Activated CD4-positive, alpha-beta T cell treated with anti-CD3 and anti-CD28 coated beads, Interleukin-2, amount 10 ng/mL, durations not matched to agents 7 days and 5 days (primary cell): ENCODE results near the gene TTC16. TPM values are rescaled to one million over a fixed set of nuclear protein-coding genes. Genes with fewer than 3 reads are reported as not detected.
A peak's percentile ranks its signal among the peaks of the same experiment; 100 is the strongest.

Experiments used
- CTCF ChIA-PET: fragments of 350-600 bp; sonication (Branson Sonifier 250); formaldehyde crosslinking; loops from one replicate; lab custom pipeline; 2021; ENCODE audit warnings: antibody characterized with exemption; lab: Charles Lee
- POLR2A ChIA-PET: fragments of 350-600 bp; sonication (Branson Sonifier 250); formaldehyde crosslinking; loops from one replicate; lab custom pipeline; 2021; ENCODE audit warnings: antibody characterized with exemption; lab: Charles Lee
- DNase-seq: peaks from one replicate; pipeline ENCODE4 v3.0.0-alpha.2; 2020
- H3K27ac Mint-ChIP-seq: one replicate; pipeline ENCODE4 v1.8.0; 2021; ENCODE audit warnings: mild to moderate bottlenecking, moderate library complexity, mixed read lengths
- H3K27me3 Mint-ChIP-seq: one replicate; pipeline ENCODE4 v1.8.0; 2021; ENCODE audit warnings: mixed read lengths
- H3K36me3 Mint-ChIP-seq: one replicate; pipeline ENCODE4 v1.8.0; 2021; ENCODE audit warnings: low read depth, mixed read lengths
- H3K4me1 Mint-ChIP-seq: one replicate; pipeline ENCODE4 v1.8.0; 2021; ENCODE audit warnings: mixed read lengths
- H3K4me3 Mint-ChIP-seq: one replicate; pipeline ENCODE4 v1.8.0; 2021; ENCODE audit warnings: mild to moderate bottlenecking, moderate library complexity, mixed read lengths
- H3K9me3 Mint-ChIP-seq: one replicate; pipeline ENCODE4 v1.8.0; 2021; ENCODE audit warnings: mixed read lengths
- total RNA-seq, 2 experiments: library from RNA; stranded (reverse); gene quantifications; one replicate each; pipeline ENCODE4 v1.2.3, GENCODE V29; 2021

TTC16 gene
- total RNA-seq, 2 experiments from 2014 or later, result 1.2 to 1.6 TPM

DNA sequence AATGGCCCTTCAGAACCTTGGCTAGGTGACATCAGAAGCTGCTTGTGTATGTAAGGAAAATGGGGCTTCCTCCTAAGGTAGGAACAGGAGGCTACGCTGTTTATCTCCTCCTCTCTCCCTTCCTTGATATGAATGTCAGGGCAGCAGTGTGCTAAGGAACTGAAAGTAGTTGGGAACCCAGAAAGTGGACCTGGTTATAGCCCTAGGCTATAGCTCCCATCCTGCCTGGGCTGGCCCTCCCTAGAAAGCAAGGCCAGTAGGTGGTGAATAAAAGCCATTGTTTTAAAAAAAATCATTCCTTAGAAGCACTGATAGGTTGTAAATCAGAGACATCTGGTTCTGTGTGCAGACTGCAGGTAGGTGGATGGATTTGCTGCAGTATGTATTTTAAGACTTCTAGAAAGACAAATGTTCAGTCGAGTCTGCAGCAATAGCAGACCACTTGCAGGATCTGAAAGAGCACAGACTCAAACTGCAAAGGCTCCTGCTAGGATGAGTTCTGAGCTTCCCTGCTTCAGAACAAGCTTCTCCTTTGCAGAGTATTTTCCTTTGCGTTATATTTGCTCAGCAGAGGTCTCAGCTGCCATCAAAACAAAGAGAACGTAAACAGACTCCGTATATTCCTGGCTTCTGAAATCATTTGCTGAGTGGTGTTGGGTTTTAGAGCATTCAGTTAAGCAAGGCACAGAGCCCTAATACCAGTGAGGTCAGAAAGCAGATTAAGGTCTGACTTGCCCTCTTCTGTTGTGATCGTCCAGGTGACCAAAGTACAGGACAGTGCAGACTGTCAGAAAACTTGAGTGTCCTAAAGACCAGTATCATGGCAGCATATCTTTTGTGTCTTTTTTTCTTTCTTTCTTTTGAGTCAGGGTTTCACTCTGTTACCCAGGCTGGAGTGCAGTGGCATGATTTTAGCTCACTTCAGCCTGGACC, 29.2 kb upstream of the TTC16 start:
- no peaks in the 10 kb centered on the region for H3K9me3 Mint-ChIP-seq
- H3K4me3 Mint-ChIP-seq, result no peak overlapping the region
- H3K27ac Mint-ChIP-seq, result no peak overlapping the region
- H3K27me3 Mint-ChIP-seq, result no peaks in the 10 kb centered on the region
- no peaks in the 10 kb centered on the region for H3K36me3 Mint-ChIP-seq
- H3K4me1 Mint-ChIP-seq, result no peaks in the 10 kb centered on the region
- CTCF ChIA-PET, result interaction anchor here (0.5 to 1.5 kb wide), 6 partner anchors 19 to 862 kb away, joined by 3 to 7 read pairs (median 4); partner anchors contain the start of gene TOR2A
- POLR2A ChIA-PET, result no interaction called here
- DNase-seq, result no peak

GRCh38 chr9:127689329-127690000, 26.4 kb upstream of the TTC16 start:
- no peaks in the 10 kb centered on the region for H3K36me3 Mint-ChIP-seq
- ChIA-PET CTCF (no interaction called here), POLR2A (no interaction called here)
- DNase-seq, result no peak
- no peak overlapping the region for H3K4me3 Mint-ChIP-seq
- no peak overlapping the region for H3K27ac Mint-ChIP-seq
- H3K27me3 Mint-ChIP-seq, result no peaks in the 10 kb centered on the region
- no peaks in the 10 kb centered on the region for H3K9me3 Mint-ChIP-seq
- H3K4me1 Mint-ChIP-seq, result no peaks in the 10 kb centered on the region

GRCh38 chr9:127690735-127691134, 25.1 kb upstream of the TTC16 start:
- Mint-ChIP-seq H3K27me3 (no peaks in the 10 kb centered on the region), H3K9me3 (no peaks in the 10 kb centered on the region), H3K4me1 (no peaks in the 10 kb centered on the region), H3K27ac (no peak overlapping the region), H3K36me3 (no peaks in the 10 kb centered on the region), H3K4me3 (no peak overlapping the region)
- CTCF ChIA-PET, result interaction anchor here (0.7 kb wide), 1 partner anchor 116 kb away, joined by 3 read pairs; no protein-coding TSS in a partner anchor
- POLR2A ChIA-PET, result no interaction called here
- DNase-seq, result no peak

DNA sequence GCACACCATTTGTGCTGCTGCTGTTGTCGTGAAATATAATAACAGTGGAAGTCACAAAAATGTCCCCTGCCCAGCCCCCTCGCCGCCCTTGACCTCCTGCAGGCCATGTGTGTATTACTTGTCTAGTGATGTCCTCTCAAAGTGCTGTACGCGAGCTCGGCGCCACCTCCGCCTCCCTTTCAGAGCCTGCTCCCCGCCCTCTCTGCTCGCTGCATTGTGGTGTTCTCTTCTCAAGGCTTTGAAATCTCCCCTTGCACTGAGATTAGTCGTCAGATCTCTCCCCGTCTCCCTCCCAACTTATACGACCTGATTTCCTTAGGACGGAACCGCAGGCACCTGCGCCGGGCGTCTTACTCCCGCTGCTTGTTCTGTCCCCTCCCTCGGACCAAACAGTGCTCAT, 23.8 kb upstream of the TTC16 start:
- POLR2A ChIA-PET, result no interaction called here
- Mint-ChIP-seq H3K27ac (no peak overlapping the region), H3K27me3 (no peaks in the 10 kb centered on the region), H3K4me1 (no peaks in the 10 kb centered on the region), H3K36me3 (no peaks in the 10 kb centered on the region), H3K4me3 (no peak overlapping the region), H3K9me3 (no peaks in the 10 kb centered on the region)
- CTCF ChIA-PET, result interaction anchor here (0.9 kb wide), 1 partner anchor 43 kb away, joined by 3 read pairs; the partner anchor contains the start of gene TOR2A
- no peak for DNase-seq

GRCh38 chr9:127693143-127693542, 22.7 kb upstream of the TTC16 start:
- CTCF ChIA-PET, result interaction anchor here (1.5 kb wide), 1 partner anchor 12 kb away, joined by 3 read pairs; no protein-coding TSS in a partner anchor
- Mint-ChIP-seq H3K36me3 (no peaks in the 10 kb centered on the region), H3K27ac (no peak overlapping the region)

GRCh38 chr9:127693697-127694096, 22.2 kb upstream of the TTC16 start:
- DNase-seq, result no peak
- Mint-ChIP-seq H3K27ac (no peak overlapping the region), H3K27me3 (no peaks in the 10 kb centered on the region), H3K36me3 (no peaks in the 10 kb centered on the region), H3K4me3 (no peak overlapping the region), H3K4me1 (peaks cover 2% of the 10 kb centered on the region), H3K9me3 (no peaks in the 10 kb centered on the region)
- CTCF ChIA-PET, result interaction anchor here (1.5 kb wide), 1 partner anchor 12 kb away, joined by 3 read pairs; no protein-coding TSS in a partner anchor
- POLR2A ChIA-PET, result no interaction called here

More at GRCh38 chr9:127693143-127693542, 22.7 kb upstream of the TTC16 start:
- Mint-ChIP-seq H3K9me3 (no peaks in the 10 kb centered on the region), H3K27me3 (no peaks in the 10 kb centered on the region), H3K4me3 (no peak overlapping the region), H3K4me1 (peaks cover under 1% of the 10 kb centered on the region)
- POLR2A ChIA-PET, result no interaction called here
- no peak for DNase-seq

DNA sequence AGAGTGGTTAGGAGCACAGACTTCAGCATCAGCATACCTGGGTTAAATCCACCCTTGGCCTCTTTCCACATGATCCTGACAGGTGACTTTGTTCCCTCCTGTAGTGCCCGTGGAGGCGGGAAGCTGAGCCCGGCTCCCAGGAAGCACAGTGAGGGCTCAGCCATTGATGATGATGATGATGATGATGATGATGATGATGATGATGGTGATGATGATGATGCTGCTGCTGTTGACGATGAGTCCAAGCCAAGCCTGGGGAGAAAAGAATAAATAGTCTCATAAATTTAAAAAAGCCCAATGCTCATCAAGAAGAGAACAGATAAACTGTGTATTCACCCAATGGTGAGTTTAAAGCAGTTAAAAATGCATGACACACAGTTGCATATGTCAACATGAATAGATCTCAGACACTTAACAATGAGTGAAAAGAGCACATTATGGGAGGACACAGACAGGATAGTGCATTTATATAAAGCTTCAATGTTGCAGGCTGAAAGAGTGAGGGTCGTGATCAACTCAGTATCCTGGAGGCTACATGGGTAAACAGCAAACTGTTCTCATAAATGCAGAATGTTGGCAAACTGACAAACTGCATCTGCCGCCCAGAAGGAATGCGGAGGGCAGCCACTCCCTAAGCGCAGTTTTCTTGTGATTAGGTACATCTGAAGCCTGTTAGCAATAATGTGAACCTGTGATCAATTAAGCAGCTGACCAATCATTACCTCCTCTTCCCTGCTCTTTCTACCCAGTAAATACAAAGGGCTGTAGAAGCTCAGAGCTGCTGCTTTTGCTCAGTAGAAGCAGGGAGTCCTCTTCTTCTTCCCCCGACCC, 20.8 kb upstream of the TTC16 start:
- DNase-seq, result no peak
- Mint-ChIP-seq H3K27me3 (no peaks in the 10 kb centered on the region), H3K4me1 (peaks cover 13% of the 10 kb centered on the region), H3K4me3 (no peak overlapping the region), H3K36me3 (no peaks in the 10 kb centered on the region), H3K9me3 (no peaks in the 10 kb centered on the region), H3K27ac (peak overlapping the region; percentile 1)
- ChIA-PET CTCF (interaction anchor here (0.6 to 1.5 kb wide), 2 partner anchors 14 to 131 kb away, joined by 3 to 4 read pairs; no protein-coding TSS in a partner anchor), POLR2A (no interaction called here)

DNA sequence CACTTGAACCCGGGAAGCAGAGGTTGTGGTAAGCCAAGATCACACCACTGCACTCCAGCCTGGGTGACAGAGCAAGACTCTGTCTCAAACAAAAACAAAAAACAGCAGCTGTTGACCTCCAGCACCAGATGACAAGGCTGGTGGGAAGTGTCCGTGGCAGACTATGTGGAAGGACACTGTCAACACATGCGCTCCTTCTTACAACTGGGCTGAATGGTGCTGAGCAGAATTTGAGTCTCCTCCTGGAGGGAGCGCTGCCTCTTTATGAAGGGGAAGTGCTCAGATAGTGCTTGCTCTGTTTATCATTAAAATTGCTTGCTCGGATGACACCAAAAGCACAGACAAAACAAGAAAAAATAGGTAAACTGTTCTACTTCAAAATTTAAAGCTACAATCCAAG, 18.3 kb upstream of the TTC16 start:
- Mint-ChIP-seq H3K4me3 (no peak overlapping the region), H3K36me3 (no peaks in the 10 kb centered on the region), H3K4me1 (peaks cover 15% of the 10 kb centered on the region), H3K9me3 (no peaks in the 10 kb centered on the region), H3K27me3 (no peaks in the 10 kb centered on the region), H3K27ac (no peak overlapping the region)
- CTCF ChIA-PET, result no interaction called here
- DNase-seq, result no peak
- POLR2A ChIA-PET, result no interaction called here

DNA sequence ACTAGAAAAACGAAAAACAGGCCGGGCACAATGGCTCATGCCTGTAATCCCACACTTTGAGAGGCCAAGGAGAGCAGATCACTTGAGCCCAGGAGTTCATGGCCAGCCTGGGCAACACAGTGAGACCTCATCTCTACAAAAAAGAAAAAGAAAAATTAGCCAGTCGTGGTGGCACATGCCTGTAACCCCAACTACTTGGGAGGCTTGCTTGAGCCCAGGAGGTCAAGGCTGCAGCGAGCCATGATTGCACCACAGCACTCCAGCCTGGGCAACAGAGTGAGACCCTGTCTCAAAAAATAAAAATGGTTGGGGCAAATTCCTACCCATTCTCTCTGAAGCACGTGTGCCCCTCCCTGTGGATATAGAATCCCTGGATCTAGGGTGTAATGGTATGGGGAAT, 17.5 kb upstream of the TTC16 start:
- H3K4me3 Mint-ChIP-seq, result no peak overlapping the region
- peaks cover 16% of the 10 kb centered on the region for H3K4me1 Mint-ChIP-seq
- no peaks in the 10 kb centered on the region for H3K36me3 Mint-ChIP-seq
- no peak for DNase-seq
- no peak overlapping the region for H3K27ac Mint-ChIP-seq
- no peaks in the 10 kb centered on the region for H3K27me3 Mint-ChIP-seq
- no peaks in the 10 kb centered on the region for H3K9me3 Mint-ChIP-seq
- ChIA-PET CTCF (no interaction called here), POLR2A (no interaction called here)

- Mint-ChIP-seq H3K27ac (peak overlapping the region; percentile 76), H3K27me3 (no peaks in the 10 kb centered on the region), H3K36me3 (no peaks in the 10 kb centered on the region), H3K4me3 (peak overlapping the region; percentile 33), H3K4me1 (peaks cover 16% of the 10 kb centered on the region), H3K9me3 (no peaks in the 10 kb centered on the region)
- ChIA-PET CTCF (interaction anchor here (0.6 kb wide), 1 partner anchor 64 kb away, joined by 4 read pairs; no protein-coding TSS in a partner anchor), POLR2A (no interaction called here)
- peak; percentile 85 for DNase-seq
These were observed 16.8 kb upstream of the TTC16 start for GRCh38 chr9:127698985-127699670.

- peaks cover 16% of the 10 kb centered on the region for H3K4me1 Mint-ChIP-seq
- DNase-seq, result no peak
- CTCF ChIA-PET, result interaction anchor here (0.6 kb wide), 1 partner anchor 63 kb away, joined by 4 read pairs; no protein-coding TSS in a partner anchor
- no peaks in the 10 kb centered on the region for H3K9me3 Mint-ChIP-seq
- no peak overlapping the region for H3K4me3 Mint-ChIP-seq
- POLR2A ChIA-PET, result no interaction called here
- no peaks in the 10 kb centered on the region for H3K36me3 Mint-ChIP-seq
- H3K27ac Mint-ChIP-seq, result no peak overlapping the region
- H3K27me3 Mint-ChIP-seq, result no peaks in the 10 kb centered on the region
These were observed 15.7 kb upstream of the TTC16 start for GRCh38 chr9:127700140-127700539.
